NCI-H1417 (cell line): Measurements from ENCODE around the gene ZNF738.
A peak's percentile ranks its signal among the peaks of the same experiment; 100 is the strongest.
"Not testable (repeated sequence)": the region's sequence is repeated elsewhere in the genome, so short reads cannot be mapped to it uniquely, and the experiment has no call there.

Source experiments
- DNase-seq, 3 experiments: peaks; one replicate each; lab custom pipeline; 2025; lab: John Stamatoyannopoulos, UW

Gene ZNF738

GRCh38 chr19:21358768-21359451 lies at the start of gene ZNF738:
Gene ZNF738 (plus strand): TSS chr19:21359000. CDS start chr19:21359141, 141 bp downstream.
- peak; percentile 90 to 98 (median 91) for DNase-seq

- DNase-seq = not testable (repeated sequence)
Observed at GRCh38 chr19:21312807-21313206, 46.0 kb upstream of the ZNF738 start.

GRCh38 chr19:21314676-21315075 lies 44.1 kb upstream of the ZNF738 start:
- DNase-seq = no peak

GRCh38 chr19:21317821-21318220 lies 41.0 kb upstream of the ZNF738 start:
- peak in 1 of 3 experiments; percentile 9 for DNase-seq

- DNase-seq = no peak
Observed at GRCh38 chr19:21321134-21321533, 37.7 kb upstream of the ZNF738 start.

- DNase-seq = no peak
Observed at GRCh38 chr19:21321996-21322395, 36.8 kb upstream of the ZNF738 start.

- no peak for DNase-seq
Observed at GRCh38 chr19:21322528-21322927, 36.3 kb upstream of the ZNF738 start.

- no peak for DNase-seq
Observed at GRCh38 chr19:21323000-21323399, 35.8 kb upstream of the ZNF738 start.

GRCh38 chr19:21326169-21326568 lies 32.6 kb upstream of the ZNF738 start:
- DNase-seq = no peak

- DNase-seq = peak in 2 of 3 experiments; percentile 65 to 85
Observed at GRCh38 chr19:21328406-21328805, 30.4 kb upstream of the ZNF738 start.

GRCh38 chr19:21328885-21329605 lies 29.8 kb upstream of the ZNF738 start, which contains the start of gene ZNF708:
Gene ZNF708 (minus strand): TSS chr19:21329410. CDS start chr19:21329212, 198 bp downstream.
- DNase-seq = peak; percentile 69 to 97 (median 90)

GRCh38 chr19:21335721-21336120 lies 23.1 kb upstream of the ZNF738 start:
- DNase-seq = no peak

- DNase-seq = not testable (repeated sequence)
Observed at GRCh38 chr19:21344841-21345240, 14.0 kb upstream of the ZNF738 start.

GRCh38 chr19:21352830-21353229 lies 6.0 kb upstream of the ZNF738 start:
- DNase-seq = no peak

GRCh38 chr19:21362291-21362690 lies 3.5 kb downstream of the ZNF738 start:
- no peak for DNase-seq

- no peak for DNase-seq
Observed at GRCh38 chr19:21383980-21384582, 25.3 kb downstream of the ZNF738 start.

GRCh38 chr19:21396121-21396520 lies 37.3 kb downstream of the ZNF738 start:
- no peak for DNase-seq

GRCh38 chr19:21396893-21397572 lies 38.2 kb downstream of the ZNF738 start, which contains the start of gene ZNF493:
Gene ZNF493 (plus strand): TSS chr19:21397133. CDS start chr19:21397238, 105 bp downstream.
- peak; percentile 86 to 98 (median 94) for DNase-seq

GRCh38 chr19:21398851-21399250 lies 40.1 kb downstream of the ZNF738 start:
- no peak for DNase-seq

GRCh38 chr19:21402303-21402985 lies 43.6 kb downstream of the ZNF738 start:
- DNase-seq = no peak

- DNase-seq = no peak
Observed at GRCh38 chr19:21410166-21410565, 51.4 kb downstream of the ZNF738 start.

- DNase-seq = no peak
Observed at GRCh38 chr19:21422244-21422643, 63.4 kb downstream of the ZNF738 start.
